ENCODE measurements around the gene MT1A. TPM values are rescaled to one million over a fixed set of nuclear protein-coding genes. Genes with fewer than 3 reads are reported as not detected.
A peak's percentile ranks its signal among the peaks of the same experiment; 100 is the strongest.
"Not testable (repeated sequence)": the region's sequence is repeated elsewhere in the genome, so short reads cannot be mapped to it uniquely, and the experiment has no call there.

Gene MT1A
- polyA plus RNA-seq, 1 donor: 0.31 TPM

DNA sequence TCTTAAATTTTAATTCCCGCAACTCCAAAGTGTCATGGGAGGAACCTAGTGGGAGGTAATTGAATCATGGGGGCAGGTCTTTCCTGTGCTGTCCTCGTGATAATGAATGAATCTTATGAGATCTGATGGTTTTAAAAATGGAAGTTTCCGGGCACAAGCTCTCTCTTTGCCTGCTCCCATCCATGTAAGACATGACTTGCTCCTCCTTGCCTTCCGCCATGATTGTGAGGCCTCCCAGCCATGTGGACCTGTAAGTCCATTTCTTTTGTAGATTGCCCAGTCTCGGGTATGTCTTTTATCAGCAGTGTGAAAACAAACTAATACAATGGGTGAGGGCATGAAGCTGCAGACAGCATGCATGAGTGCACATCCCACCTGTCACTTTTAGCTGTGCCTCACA is 15.3 kb upstream of the MT1A start:
- peaks cover 11% of the 10 kb centered on the region for H3K4me1 ChIP-seq (ENCODE audit: control insufficient read depth, insufficient read depth, low read length)
- H3K9me3 ChIP-seq (ENCODE audit: control insufficient read depth, low read depth, low read length); DNase-seq; H3K4me3 ChIP-seq (ENCODE audit: low read length); H3K27ac ChIP-seq (ENCODE audit: low read length); H3K36me3 ChIP-seq (ENCODE audit: control insufficient read depth, insufficient read depth, low read length): not testable (repeated sequence)
- peaks cover 21% of the 10 kb centered on the region for H3K27me3 ChIP-seq (ENCODE audit: control insufficient read depth, insufficient read depth, low read length)
- no CpG with 5 or more reads among the region's 5 CpGs for WGBS (ENCODE audit: insufficient coverage, low lambda C conversion rate)

DNA sequence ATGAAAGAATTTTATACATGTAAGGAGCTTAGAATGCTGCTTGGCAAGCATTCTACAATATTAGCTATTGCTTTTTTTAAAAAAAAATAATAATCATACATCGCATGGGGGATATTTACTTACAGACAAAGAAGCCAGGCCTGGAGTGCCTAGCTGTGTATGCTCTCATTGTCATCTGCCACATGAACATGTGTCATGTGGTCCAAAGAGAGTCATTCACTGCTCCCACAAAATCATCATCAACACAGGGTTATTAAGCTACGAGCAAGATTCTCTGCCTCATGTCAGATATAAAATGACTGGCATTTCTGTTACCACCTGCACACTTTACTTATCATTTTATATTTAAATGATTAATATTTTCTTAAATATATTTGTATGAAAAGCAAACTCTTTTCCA is 14.8 kb upstream of the MT1A start:
- no peak for DNase-seq
- no peaks in the 10 kb centered on the region for H3K9me3 ChIP-seq (ENCODE audit: control insufficient read depth, low read depth, low read length)
- peaks cover 11% of the 10 kb centered on the region for H3K4me1 ChIP-seq (ENCODE audit: control insufficient read depth, insufficient read depth, low read length)
- H3K27ac ChIP-seq (ENCODE audit: low read length): no peak overlapping the region
- H3K4me3 ChIP-seq (ENCODE audit: low read length): no peak overlapping the region
- no peaks in the 10 kb centered on the region for H3K36me3 ChIP-seq (ENCODE audit: control insufficient read depth, insufficient read depth, low read length)
- WGBS (ENCODE audit: insufficient coverage, low lambda C conversion rate): no CpG with 5 or more reads among the region's 2 CpGs
- H3K27me3 ChIP-seq (ENCODE audit: control insufficient read depth, insufficient read depth, low read length): peaks cover 19% of the 10 kb centered on the region

DNA sequence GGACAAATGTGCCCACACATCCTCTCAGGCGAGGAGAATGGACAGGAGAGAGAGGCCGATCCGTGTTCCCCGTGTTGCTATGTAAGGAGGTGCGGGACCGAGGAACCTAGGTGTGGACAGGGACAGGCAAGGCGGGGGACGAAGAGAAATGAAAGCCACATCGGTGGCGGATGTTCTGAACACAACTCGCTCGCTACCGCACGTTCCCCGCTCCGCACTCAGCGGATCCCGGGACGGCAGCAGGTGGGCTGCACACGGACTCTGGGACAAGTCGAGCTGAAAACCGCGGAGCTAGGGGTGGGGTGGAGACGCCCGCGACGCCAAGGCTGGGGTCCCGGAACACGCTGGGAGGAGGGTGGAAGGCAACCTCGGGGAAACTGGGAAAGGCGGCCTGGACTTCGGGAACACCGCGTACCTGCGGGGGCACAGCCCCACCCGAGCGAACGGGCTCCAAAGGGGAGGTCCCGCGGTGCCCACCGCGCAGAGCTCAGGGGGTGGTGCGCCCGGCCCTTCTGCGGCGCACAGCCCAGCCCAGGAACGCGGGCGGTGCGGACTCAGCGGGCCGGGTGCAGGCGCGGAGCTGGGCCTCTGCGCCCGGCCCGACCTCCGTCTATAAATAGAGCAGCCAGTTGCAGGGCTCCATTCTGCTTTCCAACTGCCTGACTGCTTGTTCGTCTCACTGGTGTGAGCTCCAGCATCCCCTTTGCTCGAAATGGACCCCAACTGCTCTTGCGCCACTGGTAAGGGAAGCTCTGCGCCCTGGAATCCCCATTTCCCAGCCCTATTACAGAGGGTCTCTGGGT is 13.1 kb upstream of the MT1A start, which contains the start of gene MT1E:
Gene MT1E, plus strand, starts transcription at position 642 of the 803 bp plus-strand sequence. Its CDS starts 71 bp downstream, at position 713.
- Histone ChIP-seq H3K4me1 (ENCODE audit: control insufficient read depth, insufficient read depth, low read length) (peaks cover 11% of the 10 kb centered on the region), H3K9me3 (ENCODE audit: control insufficient read depth, low read depth, low read length) (no peaks in the 10 kb centered on the region), H3K27ac (ENCODE audit: low read length) (peak within 1 kb of the TSS; percentile 86), H3K27me3 (ENCODE audit: control insufficient read depth, insufficient read depth, low read length) (peaks cover 23% of the 10 kb centered on the region), H3K4me3 (ENCODE audit: low read length) (peak within 1 kb of the TSS; percentile 79), H3K36me3 (ENCODE audit: control insufficient read depth, insufficient read depth, low read length) (no peaks in the 10 kb centered on the region)
- WGBS (ENCODE audit: insufficient coverage, low lambda C conversion rate): no CpG with 5 or more reads among the region's 62 CpGs
- DNase-seq: peak; percentile 84 to 88

DNA sequence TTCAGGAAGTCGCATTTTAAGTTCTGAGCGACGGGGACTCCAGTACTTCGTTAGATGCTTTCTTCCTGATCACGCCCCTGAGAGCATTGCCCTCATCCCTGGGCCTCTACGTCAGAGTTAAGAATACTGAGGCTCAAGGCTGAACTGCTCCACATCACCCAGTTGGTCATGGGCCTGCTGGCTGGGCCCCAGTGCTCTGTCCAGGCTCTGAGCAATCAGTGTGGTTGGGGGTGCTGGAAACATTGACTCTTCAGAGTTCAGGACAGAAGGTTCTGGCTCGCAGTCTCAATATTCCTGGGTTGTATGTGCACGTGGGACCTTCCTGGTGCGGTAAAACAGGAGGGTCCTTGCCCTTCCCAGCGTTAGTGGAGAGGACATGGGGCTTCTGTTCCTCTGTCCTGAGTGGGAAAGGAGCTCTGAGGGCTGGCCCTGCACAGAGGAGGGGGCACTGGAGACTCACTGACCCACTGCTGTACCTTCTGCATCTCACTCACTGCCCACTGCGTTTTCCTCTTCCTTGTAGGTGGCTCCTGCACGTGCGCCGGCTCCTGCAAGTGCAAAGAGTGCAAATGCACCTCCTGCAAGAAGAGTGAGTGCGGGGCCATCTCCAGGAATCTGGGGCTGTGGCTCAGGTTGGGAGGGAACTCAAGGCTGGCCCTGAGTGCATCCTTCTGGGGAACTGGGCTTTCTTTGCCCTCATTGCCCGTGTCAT is 12.4 kb upstream of the MT1A start:
- no peaks in the 10 kb centered on the region for H3K36me3 ChIP-seq (ENCODE audit: control insufficient read depth, insufficient read depth, low read length)
- WGBS (ENCODE audit: insufficient coverage, low lambda C conversion rate): no CpG with 5 or more reads among the region's 16 CpGs
- peaks cover 10% of the 10 kb centered on the region for H3K4me1 ChIP-seq (ENCODE audit: control insufficient read depth, insufficient read depth, low read length)
- H3K4me3 ChIP-seq (ENCODE audit: low read length): peak overlapping the region; percentile 79
- no peaks in the 10 kb centered on the region for H3K9me3 ChIP-seq (ENCODE audit: control insufficient read depth, low read depth, low read length)
- DNase-seq: no peak
- H3K27me3 ChIP-seq (ENCODE audit: control insufficient read depth, insufficient read depth, low read length): peaks cover 26% of the 10 kb centered on the region
- peak overlapping the region; percentile 86 for H3K27ac ChIP-seq (ENCODE audit: low read length)

DNA sequence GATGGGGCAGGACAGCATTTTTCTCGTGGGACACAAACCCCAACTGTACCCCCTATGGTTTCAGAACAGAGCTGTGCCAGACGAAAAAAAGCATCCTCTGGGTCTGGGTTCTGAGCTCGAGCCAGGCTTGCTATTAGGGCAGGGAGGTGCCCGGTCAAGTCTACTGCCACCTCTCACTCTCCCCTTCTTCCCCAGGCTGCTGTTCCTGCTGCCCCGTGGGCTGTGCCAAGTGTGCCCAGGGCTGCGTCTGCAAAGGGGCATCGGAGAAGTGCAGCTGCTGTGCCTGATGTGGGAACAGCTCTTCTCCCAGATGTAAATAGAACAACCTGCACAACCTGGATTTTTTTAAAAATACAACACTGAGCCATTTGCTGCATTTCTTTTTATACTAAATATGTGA is 11.8 kb upstream of the MT1A start:
- no peaks in the 10 kb centered on the region for H3K9me3 ChIP-seq (ENCODE audit: control insufficient read depth, low read depth, low read length)
- DNase-seq: no peak
- peaks cover 31% of the 10 kb centered on the region for H3K27me3 ChIP-seq (ENCODE audit: control insufficient read depth, insufficient read depth, low read length)
- H3K27ac ChIP-seq (ENCODE audit: low read length): no peak overlapping the region
- H3K4me1 ChIP-seq (ENCODE audit: control insufficient read depth, insufficient read depth, low read length): peaks cover 7% of the 10 kb centered on the region
- WGBS (ENCODE audit: insufficient coverage, low lambda C conversion rate): no CpG with 5 or more reads among the region's 7 CpGs
- H3K4me3 ChIP-seq (ENCODE audit: low read length): peak overlapping the region; percentile 79
- no peaks in the 10 kb centered on the region for H3K36me3 ChIP-seq (ENCODE audit: control insufficient read depth, insufficient read depth, low read length)

DNA sequence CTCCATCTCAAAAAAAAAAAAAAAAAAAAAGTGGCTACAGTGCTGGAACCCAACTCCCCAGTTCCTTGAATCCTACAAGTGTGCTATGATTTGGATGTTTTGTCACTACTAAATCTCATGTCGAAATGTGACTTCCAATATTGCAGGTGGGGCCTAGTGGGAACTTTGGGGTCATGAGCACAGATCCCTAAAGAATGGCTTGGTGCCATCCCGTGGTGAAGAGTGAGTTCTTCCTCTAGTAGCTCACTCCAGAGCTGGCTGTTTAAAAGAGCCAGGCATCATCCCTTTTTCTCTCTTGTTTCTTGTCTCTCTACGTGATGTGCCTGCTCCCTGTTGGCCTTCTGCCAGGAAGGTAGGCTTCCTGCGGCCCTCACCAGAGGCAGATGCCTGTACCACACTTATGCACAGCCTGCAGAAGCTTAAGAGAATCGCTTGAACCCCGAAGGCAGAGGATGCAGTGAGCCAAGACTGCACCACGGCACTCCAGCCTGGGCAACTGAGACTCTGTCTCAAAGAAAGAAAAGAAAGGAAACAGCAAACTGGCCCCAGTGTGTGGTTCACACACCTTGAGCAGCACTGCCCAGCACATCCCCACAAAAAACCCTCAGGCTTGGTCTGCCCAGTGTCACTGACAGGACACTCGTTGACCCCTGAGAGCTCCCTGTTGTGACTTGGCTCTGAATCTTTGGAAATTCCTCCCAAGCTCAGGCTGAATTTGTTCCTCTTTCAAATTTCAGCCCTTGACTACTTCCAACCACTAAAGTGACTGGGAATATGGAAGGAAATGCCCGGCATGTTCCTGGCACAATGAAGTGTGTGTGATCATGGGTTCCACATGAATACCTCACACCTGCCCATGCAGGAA is 9.7 kb upstream of the MT1A start:
- Histone ChIP-seq H3K4me1 (ENCODE audit: control insufficient read depth, insufficient read depth, low read length) (peaks cover 12% of the 10 kb centered on the region), H3K27me3 (ENCODE audit: control insufficient read depth, insufficient read depth, low read length) (peaks cover 51% of the 10 kb centered on the region), H3K36me3 (ENCODE audit: control insufficient read depth, insufficient read depth, low read length) (no peaks in the 10 kb centered on the region), H3K9me3 (ENCODE audit: control insufficient read depth, low read depth, low read length) (no peaks in the 10 kb centered on the region), H3K27ac (ENCODE audit: low read length) (no peak overlapping the region), H3K4me3 (ENCODE audit: low read length) (no peak overlapping the region)
- no CpG with 5 or more reads among the region's 9 CpGs for WGBS (ENCODE audit: insufficient coverage, low lambda C conversion rate)
- DNase-seq: no peak

DNA sequence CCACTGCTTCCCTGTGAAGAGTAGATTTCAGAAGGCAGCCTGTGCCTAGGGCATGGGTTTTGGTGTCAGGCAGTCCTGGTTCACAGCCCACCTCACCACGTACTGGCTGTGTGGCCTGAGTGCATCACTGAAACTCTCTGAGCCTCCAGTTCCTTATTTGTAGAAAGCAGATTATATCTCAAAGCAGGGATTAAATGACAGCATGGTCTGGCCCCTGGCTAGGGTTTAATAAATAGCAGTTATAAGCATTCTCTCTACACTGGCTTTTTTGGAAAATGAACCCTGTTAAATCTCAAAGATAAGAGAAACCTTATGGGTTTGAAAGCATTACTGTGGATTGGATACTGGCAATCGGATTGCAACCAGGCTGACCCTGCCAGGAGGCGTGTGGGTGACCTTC is 8.9 kb upstream of the MT1A start:
- H3K27me3 ChIP-seq (ENCODE audit: control insufficient read depth, insufficient read depth, low read length): peaks cover 60% of the 10 kb centered on the region
- H3K4me1 ChIP-seq (ENCODE audit: control insufficient read depth, insufficient read depth, low read length): peaks cover 12% of the 10 kb centered on the region
- H3K4me3 ChIP-seq (ENCODE audit: low read length): no peak overlapping the region
- no peaks in the 10 kb centered on the region for H3K36me3 ChIP-seq (ENCODE audit: control insufficient read depth, insufficient read depth, low read length)
- no CpG with 5 or more reads among the region's 3 CpGs for WGBS (ENCODE audit: insufficient coverage, low lambda C conversion rate)
- no peak for DNase-seq
- no peak overlapping the region for H3K27ac ChIP-seq (ENCODE audit: low read length)
- H3K9me3 ChIP-seq (ENCODE audit: control insufficient read depth, low read depth, low read length): no peaks in the 10 kb centered on the region

DNA sequence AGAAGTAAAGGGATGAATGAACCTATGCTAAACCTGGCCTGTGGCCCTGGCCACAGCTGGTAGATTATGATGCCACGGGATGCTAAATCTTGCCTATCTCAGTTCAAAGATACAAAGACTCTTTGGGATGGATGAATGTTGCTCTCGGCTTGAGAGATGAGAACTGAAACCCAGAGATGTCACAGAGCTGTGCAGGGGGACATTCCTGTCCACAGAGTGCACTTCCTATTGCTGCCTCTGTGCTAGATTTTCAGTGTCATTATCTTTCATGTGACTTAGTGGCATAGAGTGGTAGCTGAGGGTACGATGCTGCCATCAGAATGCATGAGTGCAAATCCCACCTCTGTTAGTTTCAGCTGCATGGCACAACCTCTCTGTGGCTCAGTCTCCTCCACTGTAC is 8.3 kb upstream of the MT1A start:
- H3K27ac ChIP-seq (ENCODE audit: low read length): no peak overlapping the region
- DNase-seq: no peak
- WGBS (ENCODE audit: insufficient coverage, low lambda C conversion rate): no CpG with 5 or more reads among the region's 3 CpGs
- H3K9me3 ChIP-seq (ENCODE audit: control insufficient read depth, low read depth, low read length): no peaks in the 10 kb centered on the region
- peaks cover 64% of the 10 kb centered on the region for H3K27me3 ChIP-seq (ENCODE audit: control insufficient read depth, insufficient read depth, low read length)
- H3K4me1 ChIP-seq (ENCODE audit: control insufficient read depth, insufficient read depth, low read length): peaks cover 18% of the 10 kb centered on the region
- no peaks in the 10 kb centered on the region for H3K36me3 ChIP-seq (ENCODE audit: control insufficient read depth, insufficient read depth, low read length)
- H3K4me3 ChIP-seq (ENCODE audit: low read length): no peak overlapping the region

DNA sequence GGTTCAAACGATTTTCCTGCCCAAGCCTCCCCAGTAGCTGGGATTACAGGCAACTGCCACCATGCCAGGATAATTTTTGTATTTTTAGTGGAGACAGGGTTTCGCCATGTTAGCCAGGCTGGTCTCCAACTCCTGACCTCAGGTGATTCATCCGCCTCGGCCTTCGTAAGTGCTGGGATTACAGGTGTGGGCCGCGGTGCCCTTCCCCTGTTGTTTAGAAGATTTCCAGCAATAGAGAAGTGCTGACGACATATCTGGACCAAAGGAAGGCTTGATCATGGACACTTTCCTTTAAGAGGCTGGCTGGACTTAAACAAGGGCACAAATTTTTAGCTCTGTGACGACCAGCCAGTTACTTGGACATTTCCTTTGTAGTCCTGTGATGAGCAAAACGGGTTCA is 7.3 kb upstream of the MT1A start:
- H3K27ac ChIP-seq (ENCODE audit: low read length): no peak overlapping the region
- H3K4me1 ChIP-seq (ENCODE audit: control insufficient read depth, insufficient read depth, low read length): peaks cover 19% of the 10 kb centered on the region
- no peaks in the 10 kb centered on the region for H3K36me3 ChIP-seq (ENCODE audit: control insufficient read depth, insufficient read depth, low read length)
- no peak for DNase-seq
- no peaks in the 10 kb centered on the region for H3K9me3 ChIP-seq (ENCODE audit: control insufficient read depth, low read depth, low read length)
- peaks cover 68% of the 10 kb centered on the region for H3K27me3 ChIP-seq (ENCODE audit: control insufficient read depth, insufficient read depth, low read length)
- no CpG with 5 or more reads among the region's 10 CpGs for WGBS (ENCODE audit: insufficient coverage, low lambda C conversion rate)
- no peak overlapping the region for H3K4me3 ChIP-seq (ENCODE audit: low read length)

DNA sequence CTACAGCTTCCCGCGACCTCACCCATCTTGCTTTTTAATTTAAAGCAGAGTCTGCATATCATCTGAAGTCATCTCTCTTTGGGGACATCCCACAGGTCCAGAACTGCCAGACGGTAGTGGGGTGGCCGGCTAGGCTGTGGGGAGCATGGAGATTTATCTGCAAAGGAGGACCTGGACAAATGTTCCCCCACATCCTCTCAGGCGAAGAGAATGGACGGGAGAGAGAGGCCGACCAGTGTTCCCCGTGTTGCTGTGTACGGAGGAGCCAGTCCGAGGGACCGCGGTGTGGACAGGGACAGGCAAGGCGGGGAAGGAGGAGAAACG is 6.7 kb upstream of the MT1A start:
- Histone ChIP-seq H3K36me3 (ENCODE audit: control insufficient read depth, insufficient read depth, low read length) (no peaks in the 10 kb centered on the region), H3K27ac (ENCODE audit: low read length) (no peak overlapping the region), H3K4me1 (ENCODE audit: control insufficient read depth, insufficient read depth, low read length) (peaks cover 15% of the 10 kb centered on the region), H3K4me3 (ENCODE audit: low read length) (peak overlapping the region; percentile 35), H3K9me3 (ENCODE audit: control insufficient read depth, low read depth, low read length) (no peaks in the 10 kb centered on the region), H3K27me3 (ENCODE audit: control insufficient read depth, insufficient read depth, low read length) (peaks cover 70% of the 10 kb centered on the region)
- DNase-seq: no peak
- no CpG with 5 or more reads among the region's 14 CpGs for WGBS (ENCODE audit: insufficient coverage, low lambda C conversion rate)
